ENCODE measurements around the gene TSR3. TPM values are rescaled to one million over a fixed set of nuclear protein-coding genes. Genes with fewer than 3 reads are reported as not detected.

The TSR3 gene
- total RNA-seq, 2 donors from 2014 or later: 70.5 to 98.8 TPM

DNA sequence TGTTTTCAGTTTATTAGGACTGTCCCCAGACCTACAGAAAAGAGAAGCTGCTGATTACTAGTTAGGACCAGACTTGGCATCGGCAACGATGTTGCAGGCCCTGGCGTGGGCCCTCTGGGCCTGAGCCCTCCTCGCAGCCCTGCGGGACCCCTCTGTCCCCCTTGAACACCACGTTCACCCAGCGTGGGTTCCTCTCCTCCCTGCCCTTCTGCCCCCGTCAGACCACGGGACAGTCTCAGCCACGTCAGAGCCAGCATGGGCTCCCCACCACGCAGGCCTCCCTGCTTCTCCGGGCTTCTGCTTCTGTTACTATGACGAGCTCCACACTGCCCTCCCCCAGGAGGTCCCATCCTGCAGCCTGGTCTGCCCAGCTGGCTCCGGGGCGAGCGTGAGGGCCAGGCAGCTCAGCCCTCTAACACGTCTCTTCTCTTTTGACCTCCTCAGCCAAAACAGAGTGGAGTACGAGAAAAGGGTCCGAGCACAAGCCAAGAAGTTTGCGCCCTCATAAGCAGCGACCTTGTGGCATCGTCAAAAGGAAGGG, 27.3 kb downstream of the TSR3 start:
- Histone ChIP-seq H3K4me3 (no peak overlapping the region), H3K27me3 (no peaks in the 10 kb centered on the region), H3K27ac (no peak overlapping the region), H3K36me3 (replicated peaks in 1 of 2; ENCODE audit: insufficient read depth in 1 of 2, low read depth in 2 of 2) (peaks cover 6 to 24% of the 10 kb centered on the region in 2 donors), H3K4me1 (no peaks in the 10 kb centered on the region), H3K9me3 (no peaks in the 10 kb centered on the region)
- intact Hi-C loops (cut with DNase I): no loop called here
- 86% methylated on average over 22 of the region's 22 CpGs for WGBS, 2 donors
- no peak for ATAC-seq
- DNase-seq: no peak
- no peak for TF ChIP-seq POLR2A (IDR thresholded peaks at IDR 0.05)
- TF ChIP-seq, protein P1, sequence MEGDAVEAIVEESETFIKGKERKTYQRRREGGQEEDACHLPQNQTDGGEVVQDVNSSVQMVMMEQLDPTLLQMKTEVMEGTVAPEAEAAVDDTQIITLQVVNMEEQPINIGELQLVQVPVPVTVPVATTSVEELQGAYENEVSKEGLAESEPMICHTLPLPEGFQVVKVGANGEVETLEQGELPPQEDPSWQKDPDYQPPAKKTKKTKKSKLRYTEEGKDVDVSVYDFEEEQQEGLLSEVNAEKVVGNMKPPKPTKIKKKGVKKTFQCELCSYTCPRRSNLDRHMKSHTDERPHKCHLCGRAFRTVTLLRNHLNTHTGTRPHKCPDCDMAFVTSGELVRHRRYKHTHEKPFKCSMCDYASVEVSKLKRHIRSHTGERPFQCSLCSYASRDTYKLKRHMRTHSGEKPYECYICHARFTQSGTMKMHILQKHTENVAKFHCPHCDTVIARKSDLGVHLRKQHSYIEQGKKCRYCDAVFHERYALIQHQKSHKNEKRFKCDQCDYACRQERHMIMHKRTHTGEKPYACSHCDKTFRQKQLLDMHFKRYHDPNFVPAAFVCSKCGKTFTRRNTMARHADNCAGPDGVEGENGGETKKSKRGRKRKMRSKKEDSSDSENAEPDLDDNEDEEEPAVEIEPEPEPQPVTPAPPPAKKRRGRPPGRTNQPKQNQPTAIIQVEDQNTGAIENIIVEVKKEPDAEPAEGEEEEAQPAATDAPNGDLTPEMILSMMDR (IDR thresholded peaks at IDR 0.05): no peak

DNA sequence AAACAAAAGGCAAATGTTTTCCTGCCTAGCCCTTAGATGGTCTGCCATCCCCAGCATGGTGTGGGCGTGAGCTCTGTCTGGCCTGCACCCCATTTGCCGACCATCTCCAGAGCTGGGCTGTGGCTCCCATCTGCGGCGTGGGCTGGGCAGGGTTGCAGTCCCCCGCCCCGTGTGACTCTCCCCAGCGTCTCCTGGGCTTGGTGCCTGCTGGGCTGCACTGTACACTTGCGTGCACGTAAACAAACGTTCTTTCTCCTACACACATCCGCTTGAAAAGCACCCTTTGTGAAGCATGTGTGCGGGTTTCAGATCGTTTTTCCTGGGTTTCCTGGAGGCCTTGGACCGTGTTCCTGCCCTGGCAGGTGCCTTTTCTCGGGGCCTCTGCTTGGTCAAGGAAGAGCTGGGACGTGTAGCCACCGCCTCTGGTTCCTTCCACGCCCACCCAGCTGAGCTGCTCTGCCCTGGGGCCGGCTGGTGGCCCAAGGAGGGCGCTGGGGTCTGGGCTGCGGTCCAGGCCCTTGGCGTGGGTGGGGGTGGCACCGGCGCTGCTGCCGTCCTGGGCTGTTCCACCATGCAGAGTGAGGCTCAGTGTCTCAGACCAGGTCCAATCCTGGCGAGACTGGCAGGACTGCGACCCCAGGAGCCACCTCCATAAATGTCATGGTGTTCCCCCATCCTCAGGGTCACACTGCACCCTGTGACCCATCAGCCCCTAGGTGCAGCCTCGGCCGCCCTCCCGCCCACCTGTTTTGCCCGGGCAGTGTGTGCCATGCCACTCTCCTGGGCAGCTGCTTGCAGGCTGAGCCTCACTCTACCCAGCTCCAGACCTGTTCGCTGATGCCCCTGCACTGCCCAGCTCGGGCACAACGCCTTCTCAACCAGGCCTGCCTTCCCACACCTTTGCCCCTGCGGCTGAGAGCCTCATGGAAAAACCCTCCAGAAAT, 28.1 kb downstream of the TSR3 start:
- H3K4me3 ChIP-seq: no peak overlapping the region
- 85 to 87% methylated on average over 13 to 34 of the region's 35 CpGs for WGBS, 2 donors
- no peak for DNase-seq
- intact Hi-C loops (cut with DNase I): no loop called here
- no peaks in the 10 kb centered on the region for H3K27me3 ChIP-seq
- no peak for TF ChIP-seq POLR2A (IDR thresholded peaks at IDR 0.05)
- TF ChIP-seq, protein P1 (IDR thresholded peaks at IDR 0.05): no peak
- no peaks in the 10 kb centered on the region for H3K4me1 ChIP-seq
- ATAC-seq: no peak
- no peaks in the 10 kb centered on the region for H3K9me3 ChIP-seq
- no peak overlapping the region for H3K27ac ChIP-seq
- H3K36me3 ChIP-seq (replicated peaks in 1 of 2; ENCODE audit: insufficient read depth in 1 of 2, low read depth in 2 of 2): peaks cover 6 to 30% of the 10 kb centered on the region in 2 donors

DNA sequence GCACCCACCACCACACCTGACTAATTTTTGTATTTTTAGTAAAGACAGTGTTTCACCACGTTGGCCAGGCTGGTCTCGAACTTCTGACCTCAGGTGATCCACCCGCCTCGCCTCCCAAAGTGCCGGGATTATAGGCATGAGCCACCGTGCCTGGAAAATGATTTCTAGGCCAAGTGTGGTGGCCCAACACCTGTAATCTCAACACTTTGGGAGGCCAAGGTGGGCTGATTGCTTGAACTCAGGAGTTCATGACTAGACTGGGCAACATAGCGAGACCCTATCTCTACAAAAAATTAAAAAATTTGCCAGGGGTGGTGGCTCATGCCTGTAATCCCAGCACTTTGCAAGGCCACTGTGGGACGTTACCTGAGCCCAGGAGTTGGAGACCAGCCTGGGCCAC, 29.3 kb downstream of the TSR3 start:
- H3K4me1 ChIP-seq: no peaks in the 10 kb centered on the region
- H3K36me3 ChIP-seq (replicated peaks in 1 of 2; ENCODE audit: insufficient read depth in 1 of 2, low read depth in 2 of 2): peaks cover 13 to 40% of the 10 kb centered on the region in 2 donors
- H3K4me3 ChIP-seq: no peak overlapping the region
- H3K9me3 ChIP-seq: no peaks in the 10 kb centered on the region
- WGBS, 2 donors: 93 to 97% methylated on average over 6 to 8 of the region's 8 CpGs
- intact Hi-C loops (cut with DNase I): no loop called here
- H3K27ac ChIP-seq: no peak overlapping the region
- DNase-seq: no peak
- ATAC-seq: no peak
- no peak for TF ChIP-seq POLR2A (IDR thresholded peaks at IDR 0.05)
- TF ChIP-seq, protein P1 (IDR thresholded peaks at IDR 0.05): no peak
- H3K27me3 ChIP-seq: no peaks in the 10 kb centered on the region

DNA sequence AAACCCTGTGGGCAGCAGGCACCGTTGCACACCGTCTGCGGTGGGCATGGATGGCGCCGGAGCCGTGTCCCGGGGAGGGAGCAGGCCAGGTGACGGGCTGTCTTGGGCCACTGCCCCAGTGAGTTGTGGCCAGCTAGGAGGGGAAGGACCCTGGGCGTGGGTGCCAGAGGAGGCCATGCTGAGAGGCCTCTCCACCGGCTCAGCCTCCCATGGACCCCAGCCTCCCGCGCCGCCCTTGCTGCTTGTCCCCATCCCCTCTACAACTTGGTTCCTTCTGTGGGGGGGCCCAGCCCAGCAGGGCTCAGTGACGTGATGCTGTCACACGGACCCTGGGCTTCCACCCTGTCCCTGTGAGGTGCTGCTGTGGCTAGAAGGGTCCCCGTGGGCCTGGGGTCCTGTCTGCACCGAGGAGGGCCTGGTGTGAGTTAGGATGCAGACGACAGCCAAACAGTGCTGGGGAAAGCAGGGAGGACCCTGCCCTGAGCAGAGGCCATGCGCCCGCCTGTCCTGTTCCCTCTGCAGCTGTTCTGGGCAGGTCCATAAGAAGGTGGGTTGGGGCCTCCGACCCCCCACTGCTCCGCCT, 30.9 kb downstream of the TSR3 start:
- ATAC-seq (no peak), DNase-seq (no peak)
- intact Hi-C loops (cut with DNase I): no loop called here
- peaks cover 19 to 53% of the 10 kb centered on the region in 2 donors for H3K36me3 ChIP-seq (replicated peaks in 1 of 2; ENCODE audit: insufficient read depth in 1 of 2, low read depth in 2 of 2)
- TF ChIP-seq, protein P1 (IDR thresholded peaks at IDR 0.05): no peak
- no peak for TF ChIP-seq POLR2A (IDR thresholded peaks at IDR 0.05)
- H3K27me3 ChIP-seq: no peaks in the 10 kb centered on the region
- no peaks in the 10 kb centered on the region for H3K4me1 ChIP-seq
- no peaks in the 10 kb centered on the region for H3K9me3 ChIP-seq
- WGBS, 2 donors: 82 to 93% methylated on average over 5 to 21 of the region's 22 CpGs
- H3K27ac ChIP-seq: no peak overlapping the region
- H3K4me3 ChIP-seq: no peak overlapping the region

All from body of pancreas (tissue), 4 donors.